IMR-90 (cell line): ENCODE measurements around the gene CDC42EP3. TPM values are rescaled to one million over a fixed set of nuclear protein-coding genes. Genes with fewer than 3 reads are reported as not detected.

Experiments used
- ATAC-seq: fragments of 200-7000 bp; cut with Tn5 transposase; 2 replicates; pipeline ENCODE4 v1.9.1; 2020; ENCODE audit warnings: low read depth, mild to moderate bottlenecking, moderate library complexity
- BruUV-seq: library from RNA; stranded (reverse); fragments of 400-500 nt; replicated peaks from 2 replicates; lab custom pipeline; 2021; lab: Mats Ljungman, UMichigan
- CTCF ChIA-PET: fragments of 300-600 bp; formaldehyde crosslinking; extraction: SDS; loops from one replicate; lab custom pipeline; 2021; ENCODE audit warnings: antibody characterized with exemption; lab: Yijun Ruan, JAX
- POLR2A ChIA-PET: fragments of 300-600 bp; sonication (Branson Sonifier 250); formaldehyde crosslinking; loops from one replicate; lab custom pipeline; 2022; ENCODE audit warnings: antibody characterized with exemption; ENCODE audit not compliant: unreplicated experiment; lab: Charles Lee
- DNase-seq: peaks from one replicate; pipeline ENCODE4 v3.0.0; 2013
- H2AFZ ChIP-seq: replicated peaks from 2 replicates; pipeline ENCODE3; 2013; ENCODE audit warnings: low read length, mild to moderate bottlenecking; ENCODE audit not compliant: poor library complexity
- H2AK5ac ChIP-seq: 2 replicates; pipeline ENCODE4 v1.6.1; 2013; ENCODE audit warnings: low read depth, low read length, inconsistent platforms
- H2AK9ac ChIP-seq: replicated peaks from 2 replicates; pipeline ENCODE3; 2013; ENCODE audit warnings: mild to moderate bottlenecking, low read depth, low read length, moderate library complexity; ENCODE audit not compliant: poor library complexity
- H2BK120ac ChIP-seq: 2 replicates; pipeline ENCODE4 v1.6.1; 2013; ENCODE audit warnings: low read depth, low read length, inconsistent platforms
- H2BK15ac ChIP-seq: 3 replicates; pipeline ENCODE4 v1.6.1; 2013; ENCODE audit warnings: low read depth, low read length, inconsistent platforms
- H2BK20ac ChIP-seq: 2 replicates; pipeline ENCODE4 v1.6.1; 2013; ENCODE audit warnings: low read depth, mild to moderate bottlenecking, inconsistent platforms, low read length, moderate library complexity
- H2BK5ac ChIP-seq: 2 replicates; pipeline ENCODE4 v1.6.1; 2013; ENCODE audit warnings: mild to moderate bottlenecking, low read depth, low read length, inconsistent platforms; ENCODE audit not compliant: poor library complexity, severe bottlenecking
- H3K14ac ChIP-seq: replicated peaks from 2 replicates; pipeline ENCODE4 v1.6.1; 2013; ENCODE audit warnings: low read depth, low read length, inconsistent platforms
- H3K18ac ChIP-seq: 2 replicates; pipeline ENCODE4 v1.6.1; 2013; ENCODE audit warnings: low read depth, low read length, control low read depth
- H3K23ac ChIP-seq: 2 replicates; pipeline ENCODE4 v1.6.1; 2013; ENCODE audit warnings: low read depth, low read length, inconsistent platforms
- H3K27ac ChIP-seq: 2 replicates; pipeline ENCODE4 v1.5.1; 2013; ENCODE audit warnings: mild to moderate bottlenecking, control low read depth, low read length; ENCODE audit not compliant: insufficient read depth
- H3K27me3 ChIP-seq: 2 replicates; pipeline ENCODE4 v1.6.1; 2013; ENCODE audit warnings: low read length; ENCODE audit not compliant: control insufficient read depth, insufficient read depth
- H3K36me3 ChIP-seq: 2 replicates; pipeline ENCODE4 v1.6.1; 2013; ENCODE audit warnings: low read length, mixed read lengths; ENCODE audit not compliant: control insufficient read depth, insufficient read depth
- H3K4ac ChIP-seq: 2 replicates; pipeline ENCODE4 v1.6.1; 2013; ENCODE audit warnings: low read depth, low read length, inconsistent platforms
- H3K4me1 ChIP-seq: 2 replicates; pipeline ENCODE4 v1.6.1; 2013; ENCODE audit warnings: low read length, mixed read lengths; ENCODE audit not compliant: control insufficient read depth, insufficient read depth
- H3K4me2 ChIP-seq: 2 replicates; pipeline ENCODE4 v1.6.1; 2013; ENCODE audit warnings: low read depth, mild to moderate bottlenecking, control low read depth, low read length, moderate library complexity
- H3K4me3 ChIP-seq: 2 replicates; pipeline ENCODE4 v1.5.1; 2013; ENCODE audit warnings: low read depth, mild to moderate bottlenecking, control low read depth, low read length, moderate library complexity; ENCODE audit not compliant: insufficient read depth
- H3K56ac ChIP-seq: 2 replicates; pipeline ENCODE4 v1.6.1; 2013; ENCODE audit warnings: low read length, inconsistent platforms; ENCODE audit not compliant: insufficient read depth; ENCODE audit errors: extremely low read depth
- H3K79me1 ChIP-seq, 2 experiments: 2 replicates each; pipeline ENCODE4 v1.6.1; 2013; ENCODE audit warnings: low read length in 2 of 2, inconsistent platforms in 1 of 2, low read depth in 1 of 2
- H3K9ac ChIP-seq: 2 replicates; pipeline ENCODE4 v1.6.1; 2013; ENCODE audit warnings: low read depth, low read length, control low read depth
- H3K9me1 ChIP-seq: 2 replicates; pipeline ENCODE4 v1.6.1; 2013; ENCODE audit warnings: low read length, inconsistent platforms; ENCODE audit not compliant: insufficient read depth
- H3K9me3 ChIP-seq: 2 replicates; pipeline ENCODE4 v1.6.1; 2013; ENCODE audit warnings: low read length; ENCODE audit not compliant: control insufficient read depth, insufficient read depth
- H4K20me1 ChIP-seq: 2 replicates; pipeline ENCODE4 v1.6.1; 2013; ENCODE audit warnings: low read length, inconsistent platforms; ENCODE audit not compliant: insufficient read depth
- H4K5ac ChIP-seq: 2 replicates; pipeline ENCODE4 v1.6.1; 2013; ENCODE audit warnings: mild to moderate bottlenecking, low read depth, low read length, control low read depth
- H4K8ac ChIP-seq, 2 experiments: 2 replicates each; pipeline ENCODE4 v1.6.1; 2013; ENCODE audit warnings: low read depth in 2 of 2, low read length in 2 of 2, control low read depth in 1 of 2, inconsistent platforms in 1 of 2
- H4K91ac ChIP-seq: 2 replicates; pipeline ENCODE4 v1.6.1; 2013; ENCODE audit warnings: low read depth, low read length, inconsistent platforms; ENCODE audit not compliant: insufficient read depth
- BHLHE40 ChIP-seq: fragments of 150-350 bp; IDR thresholded peaks from 2 replicates; pipeline ENCODE4 v1.6.1; 2016; ENCODE audit warnings: mild to moderate bottlenecking, low read depth, low read length
- CHD1 ChIP-seq: IDR thresholded peaks from 2 replicates; pipeline ENCODE4 v1.6.1; 2012; ENCODE audit warnings: low read depth, low read length, improper control_type of control experiment
- CTCF ChIP-seq: conservative IDR thresholded peaks from 2 replicates; pipeline ENCODE4 v1.5.1; 2012; ENCODE audit warnings: mild to moderate bottlenecking, low read depth, low read length, improper control_type of control experiment
- ELK1 ChIP-seq: fragments of 150-350 bp; IDR thresholded peaks from 2 replicates; pipeline ENCODE4 v1.6.1; 2016; ENCODE audit warnings: low read depth, mild to moderate bottlenecking, low read length, moderate library complexity, borderline replicate concordance
- FOS ChIP-seq: fragments of 150-350 bp; IDR thresholded peaks from 2 replicates; pipeline ENCODE4 v1.6.1; 2016; ENCODE audit warnings: low read depth, low read length
- MAFK ChIP-seq: IDR thresholded peaks from 2 replicates; pipeline ENCODE4 v1.6.1; 2012; ENCODE audit warnings: low read depth, low read length, improper control_type of control experiment
- MAZ ChIP-seq: IDR thresholded peaks from 2 replicates; pipeline ENCODE4 v1.6.1; 2012; ENCODE audit warnings: low read depth, mild to moderate bottlenecking, low read length, improper control_type of control experiment, moderate library complexity, borderline replicate concordance
- MXI1 ChIP-seq: IDR thresholded peaks from 2 replicates; pipeline ENCODE4 v1.6.1; 2012; ENCODE audit warnings: low read depth, mild to moderate bottlenecking, low read length, moderate library complexity, borderline replicate concordance
- POLR2A ChIP-seq: IDR thresholded peaks from 2 replicates; pipeline ENCODE4 v1.6.1; 2012; ENCODE audit warnings: mild to moderate bottlenecking, low read depth, low read length
- RCOR1 ChIP-seq: IDR thresholded peaks from 2 replicates; pipeline ENCODE4 v1.6.1; 2012; ENCODE audit warnings: mild to moderate bottlenecking, low read length, improper control_type of control experiment; ENCODE audit not compliant: insufficient replicate concordance
- USF2 ChIP-seq: fragments of 150-350 bp; IDR thresholded peaks from 2 replicates; pipeline ENCODE4 v1.6.1; 2017; ENCODE audit warnings: mild to moderate bottlenecking, antibody characterized with exemption, low read length, low read depth
- WGBS, 2 experiments: methylation state at CpG; one replicate each; pipeline versions ENCODE4 v1.1.5 to v1.1.7; 2013; ENCODE audit warnings: missing lambda C conversion rate in 2 of 2; ENCODE audit not compliant: insufficient read length in 1 of 2; ENCODE audit errors: extremely low coverage in 2 of 2; 5-methylcytosine and 5-hydroxymethylcytosine counted together
- dilution Hi-C: fragments of 300-500 bp; cut with HindIII; formaldehyde crosslinking; loops from one replicate; pipeline ENCODE4 v1.14.3; 2018; ENCODE audit warnings: low sequenced_read_pairs; ENCODE audit not compliant: unreplicated experiment
- in situ Hi-C: fragments of 300-500 bp; cut with MboI; formaldehyde crosslinking; loops from 3 replicates; pipeline ENCODE4 v1.14.3; 2019; ENCODE audit warnings: low sequenced_read_pairs, inconsistent platforms, mixed read lengths
- intact Hi-C: fragments of 100-400 bp; cut with micrococcal nuclease; formaldehyde crosslinking; loops from 2 replicates; pipeline ENCODE4 v1.10.0; 2022
- polyA plus RNA-seq, 3 experiments: library from polyadenylated mRNA; depleted of rRNA; stranded (reverse); fragments of >200 nt; gene quantifications; 2 replicates each; pipeline ENCODE4 v1.2.3, GENCODE V29; 2012; ENCODE audit warnings: low replicate concordance in 1 of 3
- total RNA-seq: library from RNA; depleted of rRNA; stranded (reverse); fragments of >200 nt; gene quantifications from 2 replicates; pipeline ENCODE4 v1.2.3, GENCODE V29; 2012

The CDC42EP3 gene
- total and polyA plus RNA-seq, 2 of the 4 experiments (the other 2 are of a cell fraction): 167 to 193 TPM

- TF ChIP-seq USF2: no peak
Measured at GRCh38 chr2:37654932-37655841, 16.3 kb downstream of the CDC42EP3 start (continued).

- no TSS peak for BruUV-seq
- DNase-seq: no peak
- TF ChIP-seq MXI1 (no peak), MAFK (no peak), RCOR1 (no peak), CTCF (no peak), BHLHE40 (no peak), FOS (no peak), ELK1 (no peak), CHD1 (no peak), POLR2A (no peak), MAZ (no peak)
Measured at GRCh38 chr2:37654419-37654818, 17.0 kb downstream of the CDC42EP3 start.

More at GRCh38 chr2:37654419-37654818, 17.0 kb downstream of the CDC42EP3 start:
- H4K5ac ChIP-seq: no peak overlapping the region
- POLR2A ChIA-PET: interaction anchor here (0.6 kb wide), 4 partner anchors 125 to 197 kb away, joined by 3 to 6 read pairs (median 5); no protein-coding TSS in a partner anchor
- H3K18ac ChIP-seq: peak overlapping the region; percentile 8
- H2BK120ac ChIP-seq: peak overlapping the region; percentile 69
- dilution Hi-C loops (no loop called here), intact Hi-C loops (no loop called here), in situ Hi-C loops (loop anchor here (5.0 kb wide), 1 partner anchor 242 kb away; no protein-coding TSS in a partner anchor)
- H4K91ac ChIP-seq: peak overlapping the region; percentile 7; the same call in 1 of the 2 replicates
- no peak overlapping the region for H3K4me2 ChIP-seq
- 0 out of 2 replicates have a peak overlapping the region, but pooled peaks have one; percentile 26 for H3K56ac ChIP-seq
- no peak overlapping the region for H2BK20ac ChIP-seq
- ATAC-seq: no peak
- H3K4me3 ChIP-seq: no peak overlapping the region
- peak overlapping the region; percentile 38 to 85; a peak in 3 of 4 replicates for H4K8ac ChIP-seq
- no peak overlapping the region for H2AFZ ChIP-seq
- peaks cover 50% of the 10 kb centered on the region for H3K36me3 ChIP-seq
- H3K9ac ChIP-seq: no peak overlapping the region
- peak overlapping the region; percentile 92 for H2BK5ac ChIP-seq
- peak overlapping the region; percentile 63 for H3K4ac ChIP-seq
- H3K79me1 ChIP-seq: peaks cover 0 to 82% of the 10 kb centered on the region in 2 experiments; a peak in 2 of 4 replicates
- H2BK15ac ChIP-seq: peak overlapping the region; percentile 33; the same call in 1 of the 3 replicates
- H3K9me1 ChIP-seq: peaks cover 66% of the 10 kb centered on the region
- peak overlapping the region; percentile 63; the same call in 1 of the 2 replicates for H3K27ac ChIP-seq
- peaks cover 57% of the 10 kb centered on the region for H3K4me1 ChIP-seq
- peak overlapping the region; percentile 87 for H2AK5ac ChIP-seq
- H3K23ac ChIP-seq: peak overlapping the region; percentile 86; the same call in 1 of the 2 replicates
- peaks cover 98% of the 10 kb centered on the region for H4K20me1 ChIP-seq
- no peaks in the 10 kb centered on the region for H3K27me3 ChIP-seq
- H3K9me3 ChIP-seq: no peaks in the 10 kb centered on the region
- H3K14ac ChIP-seq: peak overlapping the region; percentile 60
- CTCF ChIA-PET: no interaction called here
- H2AK9ac ChIP-seq: no peak overlapping the region
- 60% methylated on average over 1 of the region's 8 CpGs; no CpG with 5 or more reads in 1 of the 2 experiments for WGBS, 2 experiments
